HG02623 (cell line): ENCODE data around the gene MARF1.
"Not testable (repeated sequence)": the region's sequence is repeated elsewhere in the genome, so short reads cannot be mapped to it uniquely, and the experiment has no call there.

ENCODE experiments used
- ATAC-seq: cut with Tn5 transposase; IDR thresholded peaks from one replicate; pipeline ENCODE4 v1.9.1; 2021; ENCODE audit warnings: moderate library complexity; ENCODE audit not compliant: unreplicated experiment

MARF1 gene

DNA sequence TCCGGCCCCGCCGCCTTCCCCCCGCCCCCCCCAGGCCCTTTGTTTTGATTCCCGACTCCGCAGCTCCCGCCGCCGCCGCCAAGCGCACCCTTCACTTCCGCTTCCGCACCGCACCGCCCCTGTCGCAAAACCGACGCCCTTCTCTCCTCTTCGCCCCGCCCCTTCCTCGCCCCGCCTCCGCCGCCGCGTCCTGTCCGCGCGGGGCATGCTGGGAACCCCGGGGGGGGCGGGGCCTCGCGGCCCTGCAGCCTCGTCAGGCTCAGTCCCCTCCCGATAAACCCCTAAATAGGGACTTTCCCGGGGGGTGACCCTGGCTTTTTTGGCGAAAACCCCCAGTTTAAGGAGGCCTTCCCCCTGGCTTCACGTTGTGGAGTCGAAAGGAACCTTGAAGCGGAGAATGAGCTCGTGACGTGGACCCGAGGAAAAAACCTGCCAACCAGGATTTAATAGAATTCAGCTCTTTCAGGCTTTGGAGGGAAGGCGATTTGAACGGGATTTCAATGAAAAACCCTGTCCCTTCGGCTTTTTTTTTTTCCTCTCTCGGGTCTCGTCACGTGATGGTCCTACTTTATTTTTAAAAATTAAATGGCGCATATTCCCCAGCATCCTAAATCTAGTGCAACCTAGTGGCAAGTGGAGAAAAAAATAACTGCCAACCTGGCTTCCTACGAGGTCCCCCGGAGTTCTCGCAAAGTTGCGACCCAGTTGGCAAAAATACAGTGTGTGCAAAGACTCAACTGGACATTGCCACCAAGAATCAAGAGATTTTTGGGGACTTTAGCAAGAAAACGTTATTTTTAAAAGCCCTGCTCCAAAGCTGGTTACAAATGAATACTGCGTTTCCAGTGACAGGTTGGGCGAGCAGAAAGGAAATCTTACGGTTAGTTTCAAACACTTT, at the start of gene MARF1:
Gene MARF1 (minus strand): TSS at position 107 of the 898 bp plus-strand sequence. CDS start 3,921 bp downstream, outside the sequence.
- peak; percentile 41 for ATAC-seq

- ATAC-seq: not testable (repeated sequence)
These were observed 49.6 kb upstream of the MARF1 start for GRCh38 chr16:15692508-15692907.

GRCh38 chr16:15691046-15691445, 48.1 kb upstream of the MARF1 start:
- no peak for ATAC-seq

- no peak for ATAC-seq
These were observed 47.3 kb upstream of the MARF1 start for GRCh38 chr16:15690296-15690695.

GRCh38 chr16:15689290-15689689, 46.3 kb upstream of the MARF1 start:
- no peak for ATAC-seq

- no peak for ATAC-seq
These were observed 43.3 kb upstream of the MARF1 start for GRCh38 chr16:15686287-15686686.

GRCh38 chr16:15682105-15682570, 39.2 kb upstream of the MARF1 start:
- no peak for ATAC-seq

GRCh38 chr16:15677447-15677846, 34.5 kb upstream of the MARF1 start:
- ATAC-seq: no peak

DNA sequence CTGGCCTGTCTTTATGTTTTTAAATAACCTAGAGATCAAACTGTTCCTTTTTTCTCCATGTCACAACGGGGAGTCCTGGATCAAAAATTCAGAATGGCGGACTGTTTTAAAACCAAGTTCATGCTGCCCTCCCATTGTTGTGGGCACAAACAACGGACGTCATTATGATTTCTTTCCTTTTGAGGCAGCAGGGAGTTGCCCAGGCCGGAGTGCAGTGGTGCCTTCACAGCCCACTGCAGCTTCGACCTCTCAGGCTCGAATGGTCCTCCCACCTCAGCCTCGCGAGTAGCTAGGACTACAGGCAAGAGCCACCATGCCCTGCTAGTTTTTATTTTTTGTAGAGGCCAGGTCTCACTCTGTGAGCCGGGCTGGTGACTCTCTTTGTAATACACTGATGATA, 33.6 kb upstream of the MARF1 start:
- ATAC-seq: no peak

DNA sequence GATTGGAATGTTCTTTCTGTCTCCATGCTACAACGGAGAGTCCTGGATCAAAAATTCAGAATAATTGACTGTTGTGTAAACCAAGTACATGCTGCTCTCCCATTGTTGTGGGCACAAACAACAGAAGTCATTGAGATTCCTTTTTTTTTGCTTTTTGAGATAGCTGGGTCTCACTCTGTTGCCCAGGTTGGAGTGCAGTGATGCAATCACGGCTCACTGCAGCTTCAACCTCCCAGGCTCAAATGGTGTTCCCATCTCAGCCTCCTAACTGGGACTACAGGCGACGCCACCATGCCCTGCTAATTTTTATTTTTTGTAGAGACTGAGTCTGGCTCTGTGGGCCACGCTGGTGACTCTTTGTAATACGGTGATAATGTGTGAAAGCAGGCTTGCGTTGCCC, 31.6 kb upstream of the MARF1 start:
- no peak for ATAC-seq

GRCh38 chr16:15672514-15673167, 29.7 kb upstream of the MARF1 start:
- ATAC-seq: no peak

GRCh38 chr16:15672127-15672513, 29.2 kb upstream of the MARF1 start:
- not testable (repeated sequence) for ATAC-seq

GRCh38 chr16:15671530-15672117, 28.7 kb upstream of the MARF1 start:
- ATAC-seq: no peak

DNA sequence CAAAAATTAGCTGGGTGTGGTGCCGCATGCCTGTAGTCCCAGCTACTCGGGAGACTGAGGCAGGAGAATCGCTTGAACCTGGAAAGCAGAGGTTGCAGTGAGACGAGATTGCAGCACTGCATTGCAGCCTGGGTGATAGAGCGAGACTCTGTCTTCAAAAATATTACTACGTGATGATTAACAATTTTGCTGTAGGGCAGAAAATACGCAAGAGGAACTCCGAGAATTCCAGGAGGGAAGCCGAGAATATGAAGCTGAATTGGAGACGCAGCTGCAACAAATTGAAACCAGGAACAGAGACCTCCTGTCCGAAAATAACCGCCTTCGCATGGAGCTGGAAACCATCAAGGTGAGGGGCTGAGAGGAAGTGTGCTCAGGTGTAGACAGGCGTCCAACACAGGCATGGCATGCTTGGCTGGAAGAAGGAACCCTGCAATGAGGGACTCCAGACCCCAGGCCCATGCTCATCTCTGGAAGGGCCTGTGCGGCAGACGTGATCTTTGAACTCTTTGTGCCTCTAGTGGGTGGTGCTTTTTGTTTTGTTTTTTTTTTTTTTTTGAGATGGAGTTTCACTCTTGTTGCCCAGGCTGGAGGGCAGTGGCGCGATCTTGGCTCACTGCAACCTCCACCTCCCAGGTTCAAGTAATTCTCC, 24.3 kb upstream of the MARF1 start:
- no peak for ATAC-seq

GRCh38 chr16:15665107-15665506, 22.2 kb upstream of the MARF1 start:
- ATAC-seq: no peak

- no peak for ATAC-seq
These were observed 17.2 kb upstream of the MARF1 start for GRCh38 chr16:15660203-15660601.

DNA sequence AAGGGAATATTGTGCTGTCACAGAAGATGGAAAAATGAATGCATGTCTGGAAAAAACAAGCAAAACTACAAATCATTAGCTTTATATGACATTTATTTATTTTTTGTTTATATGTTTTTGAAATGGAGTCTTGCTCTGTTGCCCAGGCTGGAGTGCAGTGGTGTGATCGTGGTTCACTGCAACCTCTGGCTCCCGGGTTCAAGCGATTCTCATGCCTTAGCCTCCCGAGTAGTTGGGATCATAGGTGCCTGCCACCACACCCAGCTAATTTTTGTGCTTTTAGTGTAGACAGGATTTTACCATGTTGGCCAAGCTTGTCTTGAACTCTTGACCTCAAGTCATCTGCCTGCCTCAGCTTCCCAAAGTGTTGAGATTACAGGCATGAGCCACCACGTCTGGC, 15.6 kb upstream of the MARF1 start:
- ATAC-seq: no peak

GRCh38 chr16:15658149-15658548, 15.2 kb upstream of the MARF1 start:
- no peak for ATAC-seq

DNA sequence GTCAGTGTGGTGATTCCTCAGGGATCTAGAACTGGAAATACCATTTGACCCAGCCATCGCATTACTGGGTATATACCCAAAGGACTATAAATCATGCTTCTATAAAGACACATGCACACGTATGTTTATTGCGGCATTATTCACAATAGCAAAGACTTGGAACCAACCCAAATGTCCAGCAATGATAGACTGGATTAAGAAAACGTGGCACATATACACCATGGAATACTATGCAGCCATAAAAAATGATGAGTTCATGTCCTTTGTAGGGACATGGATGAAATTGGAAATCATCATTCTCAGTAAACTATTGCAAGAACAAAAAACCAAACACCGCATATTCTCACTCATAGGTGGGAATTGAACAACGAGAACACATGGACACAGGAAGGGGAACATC, 12.6 kb upstream of the MARF1 start:
- not testable (repeated sequence) for ATAC-seq

- ATAC-seq: no peak
These were observed 11.6 kb upstream of the MARF1 start for GRCh38 chr16:15654591-15654990.

DNA sequence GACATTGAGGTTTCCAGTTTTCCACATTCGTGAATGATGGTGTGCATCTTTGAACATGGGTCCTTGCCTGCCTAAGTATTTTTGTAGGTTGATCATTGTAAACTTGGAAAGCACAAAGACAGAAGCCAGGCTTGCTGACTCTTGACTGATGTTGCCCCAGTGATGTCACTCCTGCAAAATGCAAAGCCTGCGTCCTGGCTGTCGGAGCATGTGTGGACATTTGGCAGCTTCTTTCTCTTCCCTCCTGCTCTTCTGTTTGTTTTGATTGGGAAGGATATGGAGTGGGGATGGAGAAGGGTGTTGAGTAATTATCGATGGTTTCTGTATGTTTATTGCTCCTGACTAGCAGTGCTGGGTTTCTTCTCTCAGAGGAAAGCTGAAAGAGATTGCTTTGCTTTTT, 10.3 kb upstream of the MARF1 start:
- ATAC-seq: no peak
